ENCODE results near the gene SHC1.

SHC1 gene

GRCh38 chr1:155012776-155013602, 42.4 kb upstream of the SHC1 start:
- no peak for DNase-seq (ENCODE audit: insufficient read length)
- no peak for TF ChIP-seq POLR2AphosphoS5 (IDR thresholded peaks at IDR 0.05; ENCODE audit: low read depth, low read length)
- no peak for TF ChIP-seq POLR2A (IDR thresholded peaks at IDR 0.05; ENCODE audit: low read depth, low read length)
- TF ChIP-seq TAF1 (IDR thresholded peaks at IDR 0.05; ENCODE audit: borderline replicate concordance, low read depth, low read length) = no peak
- no peak for FAIRE-seq

DNA sequence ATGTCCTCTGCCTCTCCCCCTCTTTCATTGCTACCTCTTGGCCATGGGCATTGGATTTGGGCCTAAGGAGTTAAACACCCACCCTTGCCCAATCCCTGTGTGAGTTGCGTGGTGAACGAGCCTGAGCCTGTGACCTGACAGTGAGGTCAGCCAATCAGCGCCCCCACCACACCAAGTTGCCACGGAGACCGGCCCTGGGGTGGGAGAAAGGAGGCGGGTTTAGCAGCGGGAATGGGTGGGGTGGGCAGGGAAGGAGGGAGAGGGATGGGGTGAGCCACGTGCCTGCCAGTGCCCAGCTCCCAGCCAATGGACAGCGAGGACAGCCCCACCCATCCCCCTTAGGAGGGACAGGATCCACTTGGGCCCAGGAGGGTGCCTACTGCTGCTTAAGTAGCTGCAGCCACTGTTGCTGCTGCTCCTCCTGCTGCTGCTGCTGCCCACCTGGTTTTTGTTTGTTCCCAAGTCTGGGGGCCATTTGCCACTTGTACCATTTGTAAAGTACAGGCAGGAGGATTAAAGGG, 41.5 kb upstream of the SHC1 start:
- DNase-seq (ENCODE audit: insufficient read length) = no peak
- no peak for TF ChIP-seq POLR2A (IDR thresholded peaks at IDR 0.05; ENCODE audit: low read depth, low read length)
- no peak for TF ChIP-seq POLR2AphosphoS5 (IDR thresholded peaks at IDR 0.05; ENCODE audit: low read depth, low read length)
- TF ChIP-seq TAF1 (IDR thresholded peaks at IDR 0.05; ENCODE audit: borderline replicate concordance, low read depth, low read length) = no peak
- FAIRE-seq = no peak

- TF ChIP-seq TAF1 (IDR thresholded peaks at IDR 0.05; ENCODE audit: borderline replicate concordance, low read depth, low read length) (no peak), POLR2AphosphoS5 (IDR thresholded peaks at IDR 0.05; ENCODE audit: low read depth, low read length) (no peak), POLR2A (IDR thresholded peaks at IDR 0.05; ENCODE audit: low read depth, low read length) (no peak)
- no peak for DNase-seq (ENCODE audit: insufficient read length)
- no peak for FAIRE-seq
Measured at GRCh38 chr1:155011437-155012025, 41.0 kb upstream of the SHC1 start.

DNA sequence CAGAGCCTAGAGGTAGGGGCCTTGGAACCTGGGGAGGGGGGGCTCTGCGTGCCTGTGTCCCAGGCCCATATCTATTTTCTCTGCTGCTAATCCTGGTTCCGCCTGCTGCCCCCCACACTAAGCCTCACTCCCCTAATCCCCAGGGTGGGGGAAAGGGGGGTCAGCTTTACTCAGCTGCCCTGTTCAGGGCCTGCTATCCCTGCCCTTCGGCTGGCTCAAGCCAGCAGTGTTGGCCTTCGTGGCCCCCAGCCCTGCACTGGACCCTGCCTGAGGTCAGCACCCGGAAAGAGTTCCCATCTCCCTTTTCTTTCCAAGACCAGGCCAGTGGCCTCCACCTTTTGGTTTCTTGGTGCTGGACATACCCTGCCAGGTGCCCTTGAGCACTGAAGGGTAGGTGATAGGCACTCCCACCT, 40.5 kb upstream of the SHC1 start:
- TF ChIP-seq POLR2AphosphoS5 (IDR thresholded peaks at IDR 0.05; ENCODE audit: low read depth, low read length) (no peak), POLR2A (IDR thresholded peaks at IDR 0.05; ENCODE audit: low read depth, low read length) (no peak), TAF1 (IDR thresholded peaks at IDR 0.05; ENCODE audit: borderline replicate concordance, low read depth, low read length) (no peak)
- FAIRE-seq (no peak), DNase-seq (ENCODE audit: insufficient read length) (no peak)

- no peak for DNase-seq (ENCODE audit: insufficient read length)
- TF ChIP-seq POLR2AphosphoS5 (IDR thresholded peaks at IDR 0.05; ENCODE audit: low read depth, low read length) = no peak
- no peak for TF ChIP-seq POLR2A (IDR thresholded peaks at IDR 0.05; ENCODE audit: low read depth, low read length)
- no peak for TF ChIP-seq TAF1 (IDR thresholded peaks at IDR 0.05; ENCODE audit: borderline replicate concordance, low read depth, low read length)
- no peak for FAIRE-seq
Measured at GRCh38 chr1:155010211-155010918, 39.8 kb upstream of the SHC1 start.

GRCh38 chr1:155009742-155010141, 39.2 kb upstream of the SHC1 start:
- DNase-seq (ENCODE audit: insufficient read length) (no peak), FAIRE-seq (no peak)
- TF ChIP-seq POLR2AphosphoS5 (IDR thresholded peaks at IDR 0.05; ENCODE audit: low read depth, low read length) = no peak
- no peak for TF ChIP-seq TAF1 (IDR thresholded peaks at IDR 0.05; ENCODE audit: borderline replicate concordance, low read depth, low read length)
- no peak for TF ChIP-seq POLR2A (IDR thresholded peaks at IDR 0.05; ENCODE audit: low read depth, low read length)

- FAIRE-seq (no peak), DNase-seq (ENCODE audit: insufficient read length) (no peak)
- TF ChIP-seq TAF1 (IDR thresholded peaks at IDR 0.05; ENCODE audit: borderline replicate concordance, low read depth, low read length) = no peak
- no peak for TF ChIP-seq POLR2AphosphoS5 (IDR thresholded peaks at IDR 0.05; ENCODE audit: low read depth, low read length)
- TF ChIP-seq POLR2A (IDR thresholded peaks at IDR 0.05; ENCODE audit: low read depth, low read length) = no peak
Measured at GRCh38 chr1:155009221-155009711, 38.7 kb upstream of the SHC1 start.

DNA sequence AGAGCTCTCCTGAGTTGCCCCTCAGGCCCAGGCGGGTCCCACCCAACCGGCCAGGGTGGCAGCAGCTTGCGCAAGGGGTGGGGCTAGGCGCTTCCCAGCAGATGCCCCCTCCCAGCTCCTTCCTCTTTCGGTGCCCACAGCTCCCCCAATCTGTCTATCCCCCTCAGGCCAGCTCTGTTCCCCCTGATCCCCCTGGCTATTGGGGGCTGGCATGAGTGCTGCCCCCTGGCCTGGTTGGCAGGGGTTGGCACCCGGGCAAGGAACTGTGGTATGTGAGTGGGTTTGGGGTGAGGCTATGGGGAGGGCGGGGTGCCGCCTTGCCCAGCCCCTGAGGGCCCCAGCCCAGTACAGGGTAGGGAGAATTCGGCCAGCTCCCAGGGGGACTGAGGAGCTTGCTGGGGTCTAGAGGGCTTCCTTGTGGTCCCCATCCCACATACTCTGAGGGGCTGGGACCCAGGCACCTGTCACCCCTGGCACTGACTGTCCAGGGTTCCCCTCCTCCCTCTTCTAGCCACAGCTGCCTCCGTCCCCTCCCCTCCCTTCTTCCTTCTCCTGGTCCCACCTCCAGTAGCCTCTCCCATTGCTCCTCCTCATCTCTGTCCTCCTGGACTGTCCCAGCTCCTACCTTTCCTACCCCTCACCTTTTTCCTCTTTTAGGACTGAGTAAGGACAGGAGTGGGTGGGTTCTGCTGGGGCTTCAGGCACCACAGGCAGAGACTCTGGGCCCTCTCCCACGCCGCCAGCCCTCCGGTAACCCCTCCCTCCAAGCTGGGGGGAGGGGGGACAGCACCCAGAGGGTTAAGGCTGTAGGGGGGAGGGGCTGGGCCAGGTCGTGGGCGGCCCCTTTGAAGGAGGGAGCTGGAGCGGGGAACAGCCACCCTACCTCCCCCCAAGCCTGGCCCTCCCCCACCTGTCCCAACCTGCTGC, 37.7 kb upstream of the SHC1 start:
- DNase-seq (ENCODE audit: insufficient read length) (no peak), FAIRE-seq (no peak)
- TF ChIP-seq TAF1 (IDR thresholded peaks at IDR 0.05; ENCODE audit: borderline replicate concordance, low read depth, low read length) (no peak), POLR2AphosphoS5 (IDR thresholded peaks at IDR 0.05; ENCODE audit: low read depth, low read length) (no peak), POLR2A (IDR thresholded peaks at IDR 0.05; ENCODE audit: low read depth, low read length) (no peak)

- TF ChIP-seq TAF1 (IDR thresholded peaks at IDR 0.05; ENCODE audit: borderline replicate concordance, low read depth, low read length) = no peak
- TF ChIP-seq POLR2AphosphoS5 (IDR thresholded peaks at IDR 0.05; ENCODE audit: low read depth, low read length) = no peak
- TF ChIP-seq POLR2A (IDR thresholded peaks at IDR 0.05; ENCODE audit: low read depth, low read length) = no peak
- FAIRE-seq = no peak
- DNase-seq (ENCODE audit: insufficient read length) = no peak
Measured at GRCh38 chr1:155007251-155007828, 36.8 kb upstream of the SHC1 start.

DNA sequence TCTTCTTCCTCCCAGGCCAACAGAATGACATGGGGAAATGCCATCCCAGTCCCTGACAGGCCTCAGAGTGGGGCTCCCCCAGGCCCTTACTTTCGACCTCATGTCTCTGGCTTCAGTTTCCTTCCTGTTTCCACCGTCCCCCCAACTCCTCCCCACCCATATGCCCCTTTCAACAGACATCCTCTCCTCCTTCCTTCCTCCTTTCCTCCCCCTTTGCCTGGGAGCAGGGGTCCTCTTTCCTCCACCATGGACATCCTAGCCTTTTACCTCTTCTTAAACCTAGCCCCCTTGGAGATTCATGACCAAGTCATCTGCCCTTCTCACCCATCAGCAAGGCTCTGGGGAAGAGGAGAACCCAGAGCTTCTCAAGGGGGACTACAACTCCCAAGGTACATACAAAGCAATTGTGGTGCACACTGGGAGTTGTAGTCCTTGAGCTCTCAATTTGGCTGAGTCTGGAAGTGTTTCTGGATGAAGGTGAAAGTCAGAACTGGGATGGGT, 36.1 kb upstream of the SHC1 start:
- FAIRE-seq (peak; percentile 89), DNase-seq (ENCODE audit: insufficient read length) (no peak)
- TF ChIP-seq POLR2AphosphoS5 (IDR thresholded peaks at IDR 0.05; ENCODE audit: low read depth, low read length) (no peak), TAF1 (IDR thresholded peaks at IDR 0.05; ENCODE audit: borderline replicate concordance, low read depth, low read length) (no peak)
